Astrocyte (in vitro differentiated cells and primary cell): Measurements from ENCODE around the gene TNIK. TPM values are rescaled to one million over a fixed set of nuclear protein-coding genes. Genes with fewer than 3 reads are reported as not detected.

Source experiments
- DNase-seq: peaks from one replicate; pipeline ENCODE4 v3.0.0-alpha.2; 2010; ENCODE audit warnings: low read depth
- FAIRE-seq: peaks from 2 replicates; lab custom pipeline; 2011; peaks lifted over from hg19 to GRCh38; lab: Jason Lieb, UNC
- H2AFZ ChIP-seq: 2 replicates; pipeline ENCODE4 v1.6.0; 2012; ENCODE audit warnings: low read depth, low read length, inconsistent platforms
- H3K27ac ChIP-seq: 2 replicates; pipeline ENCODE4 v1.5.1; 2011; ENCODE audit warnings: low read depth, low read length, inconsistent platforms
- H3K27me3 ChIP-seq: 2 replicates; pipeline ENCODE4 v1.6.0; 2011; ENCODE audit warnings: low read length, inconsistent platforms; ENCODE audit not compliant: insufficient read depth
- H3K36me3 ChIP-seq: 2 replicates; pipeline ENCODE4 v1.5.1; 2011; ENCODE audit warnings: low read length, inconsistent platforms; ENCODE audit not compliant: insufficient read depth
- H3K4me1 ChIP-seq: 2 replicates; pipeline ENCODE4 v1.5.1; 2011; ENCODE audit warnings: low read length, inconsistent platforms; ENCODE audit not compliant: insufficient read depth
- H3K4me2 ChIP-seq: 2 replicates; pipeline ENCODE4 v1.6.0; 2012; ENCODE audit warnings: low read length, inconsistent platforms
- H3K4me3 ChIP-seq: 2 replicates; pipeline ENCODE4 v1.5.1; 2011; ENCODE audit warnings: low read depth, mild to moderate bottlenecking, low read length, inconsistent platforms; ENCODE audit not compliant: insufficient read depth
- H3K79me2 ChIP-seq: 2 replicates; pipeline ENCODE4 v1.6.0; 2012; ENCODE audit warnings: mild to moderate bottlenecking, low read length, inconsistent platforms; ENCODE audit not compliant: insufficient read depth
- H3K9ac ChIP-seq: 2 replicates; pipeline ENCODE4 v1.6.0; 2012; ENCODE audit warnings: mild to moderate bottlenecking, low read length, inconsistent platforms
- H3K9me3 ChIP-seq: 2 replicates; pipeline ENCODE4 v1.5.1; 2012; ENCODE audit warnings: low read depth, mild to moderate bottlenecking, low read length, inconsistent platforms; ENCODE audit not compliant: insufficient read depth
- H4K20me1 ChIP-seq: 2 replicates; pipeline ENCODE4 v1.6.0; 2012; ENCODE audit warnings: low read length, inconsistent platforms; ENCODE audit not compliant: insufficient read depth
- H3K27ac Mint-ChIP-seq: one replicate; pipeline ENCODE4 v1.8.0; 2021; ENCODE audit warnings: mild to moderate bottlenecking, mixed read lengths; ENCODE audit not compliant: unreplicated experiment
- H3K27me3 Mint-ChIP-seq: one replicate; pipeline ENCODE4 v1.8.0; 2021; ENCODE audit warnings: low read depth, mixed read lengths; ENCODE audit not compliant: unreplicated experiment
- H3K36me3 Mint-ChIP-seq: one replicate; pipeline ENCODE4 v1.8.0; 2021; ENCODE audit warnings: low read depth, mixed read lengths; ENCODE audit not compliant: unreplicated experiment
- H3K4me1 Mint-ChIP-seq: one replicate; pipeline ENCODE4 v1.8.0; 2021; ENCODE audit warnings: low read depth, mixed read lengths; ENCODE audit not compliant: unreplicated experiment
- H3K4me3 Mint-ChIP-seq: one replicate; pipeline ENCODE4 v1.8.0; 2021; ENCODE audit warnings: mild to moderate bottlenecking, moderate library complexity, mixed read lengths; ENCODE audit not compliant: unreplicated experiment
- H3K9me3 Mint-ChIP-seq: one replicate; pipeline ENCODE4 v1.8.0; 2021; ENCODE audit warnings: mild to moderate bottlenecking, mixed read lengths; ENCODE audit not compliant: unreplicated experiment
- EZH2 ChIP-seq: IDR thresholded peaks from 2 replicates; pipeline ENCODE4 v1.6.1; 2012; ENCODE audit warnings: mild to moderate bottlenecking, low read length, inconsistent platforms; ENCODE audit not compliant: insufficient read depth
- total RNA-seq: library from RNA; stranded (reverse); gene quantifications from 2 replicates; pipeline ENCODE4 v1.2.1, GENCODE V29; 2021
- TF ChIP-seq, protein P1 (sequence below): IDR thresholded peaks from 2 replicates; pipeline ENCODE4 v1.5.1; 2011; ENCODE audit warnings: low read depth, mild to moderate bottlenecking, inconsistent platforms, low read length, moderate library complexity; ENCODE audit not compliant: insufficient read depth

The TNIK gene
- total RNA-seq, 1 donor from 2014 or later = 70.0 TPM

DNA sequence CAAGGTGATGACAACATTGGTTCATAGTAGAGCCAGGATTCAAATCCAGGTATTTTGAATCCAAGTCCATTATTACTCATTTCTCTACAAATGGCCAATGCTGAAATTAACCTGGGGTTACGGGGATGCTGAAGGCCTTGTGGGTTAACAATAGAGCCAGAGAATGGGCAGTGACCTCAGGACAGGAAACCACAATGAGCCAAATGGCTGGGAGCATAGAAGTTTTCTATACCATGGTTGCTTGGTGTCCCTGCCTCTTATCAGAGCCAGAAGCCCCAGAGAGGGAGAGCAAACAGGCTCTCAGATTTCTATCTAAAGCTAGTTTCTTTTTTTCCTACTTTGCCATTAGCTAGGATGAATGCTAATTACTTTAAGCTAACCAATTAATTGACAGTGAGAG is 82.3 kb downstream of the TNIK start:
- H3K27me3 Mint-ChIP-seq = no peaks in the 10 kb centered on the region
- Histone ChIP-seq H4K20me1 (peaks cover under 1% of the 10 kb centered on the region), H3K4me1 (peaks cover 31% of the 10 kb centered on the region), H3K36me3 (no peaks in the 10 kb centered on the region), H3K9me3 (no peaks in the 10 kb centered on the region), H3K9ac (no peak overlapping the region), H3K27me3 (no peaks in the 10 kb centered on the region), H3K4me2 (no peak overlapping the region), H3K79me2 (peaks cover 10% of the 10 kb centered on the region), H3K4me3 (no peak overlapping the region), H2AFZ (no peak overlapping the region), H3K27ac (no peak overlapping the region)
- FAIRE-seq (no peak), DNase-seq (no peak)
- no peaks in the 10 kb centered on the region for H3K9me3 Mint-ChIP-seq
- H3K36me3 Mint-ChIP-seq = peaks cover 3% of the 10 kb centered on the region
- TF ChIP-seq, protein P1, sequence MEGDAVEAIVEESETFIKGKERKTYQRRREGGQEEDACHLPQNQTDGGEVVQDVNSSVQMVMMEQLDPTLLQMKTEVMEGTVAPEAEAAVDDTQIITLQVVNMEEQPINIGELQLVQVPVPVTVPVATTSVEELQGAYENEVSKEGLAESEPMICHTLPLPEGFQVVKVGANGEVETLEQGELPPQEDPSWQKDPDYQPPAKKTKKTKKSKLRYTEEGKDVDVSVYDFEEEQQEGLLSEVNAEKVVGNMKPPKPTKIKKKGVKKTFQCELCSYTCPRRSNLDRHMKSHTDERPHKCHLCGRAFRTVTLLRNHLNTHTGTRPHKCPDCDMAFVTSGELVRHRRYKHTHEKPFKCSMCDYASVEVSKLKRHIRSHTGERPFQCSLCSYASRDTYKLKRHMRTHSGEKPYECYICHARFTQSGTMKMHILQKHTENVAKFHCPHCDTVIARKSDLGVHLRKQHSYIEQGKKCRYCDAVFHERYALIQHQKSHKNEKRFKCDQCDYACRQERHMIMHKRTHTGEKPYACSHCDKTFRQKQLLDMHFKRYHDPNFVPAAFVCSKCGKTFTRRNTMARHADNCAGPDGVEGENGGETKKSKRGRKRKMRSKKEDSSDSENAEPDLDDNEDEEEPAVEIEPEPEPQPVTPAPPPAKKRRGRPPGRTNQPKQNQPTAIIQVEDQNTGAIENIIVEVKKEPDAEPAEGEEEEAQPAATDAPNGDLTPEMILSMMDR = no peak
- no peak for TF ChIP-seq EZH2
- H3K27ac Mint-ChIP-seq = no peak overlapping the region
- no peak overlapping the region for H3K4me3 Mint-ChIP-seq
- peaks cover 26% of the 10 kb centered on the region for H3K4me1 Mint-ChIP-seq

GRCh38 chr3:171376596-171376947 is 83.6 kb downstream of the TNIK start:
- no peak overlapping the region for H3K27ac Mint-ChIP-seq
- FAIRE-seq (no peak), DNase-seq (no peak)
- no peak overlapping the region for H3K9ac ChIP-seq
- H3K4me2 ChIP-seq = no peak overlapping the region
- H3K4me3 Mint-ChIP-seq = no peak overlapping the region
- H3K4me1 ChIP-seq = peaks cover 38% of the 10 kb centered on the region
- no peaks in the 10 kb centered on the region for H3K36me3 ChIP-seq
- H3K79me2 ChIP-seq = peaks cover 10% of the 10 kb centered on the region
- no peak overlapping the region for H3K4me3 ChIP-seq
- H4K20me1 ChIP-seq = no peaks in the 10 kb centered on the region
- no peaks in the 10 kb centered on the region for H3K27me3 ChIP-seq
- peaks cover 4% of the 10 kb centered on the region for H3K36me3 Mint-ChIP-seq
- H3K4me1 Mint-ChIP-seq = peaks cover 29% of the 10 kb centered on the region
- no peak overlapping the region for H3K27ac ChIP-seq
- H3K9me3 ChIP-seq = no peaks in the 10 kb centered on the region
- TF ChIP-seq EZH2 = no peak
- TF ChIP-seq, protein P1 = no peak
- H3K9me3 Mint-ChIP-seq = no peaks in the 10 kb centered on the region
- H2AFZ ChIP-seq = no peak overlapping the region
- no peaks in the 10 kb centered on the region for H3K27me3 Mint-ChIP-seq

- no peak for DNase-seq
- TF ChIP-seq EZH2 = no peak
- TF ChIP-seq, protein P1 = no peak
- peak overlapping the region; percentile 40 for H3K27ac ChIP-seq
- peaks cover 34% of the 10 kb centered on the region for H3K4me1 Mint-ChIP-seq
- peaks cover 38% of the 10 kb centered on the region for H3K4me1 ChIP-seq
- no peaks in the 10 kb centered on the region for H3K27me3 ChIP-seq
- peaks cover 10% of the 10 kb centered on the region for H3K79me2 ChIP-seq
- no peak overlapping the region for H3K4me2 ChIP-seq
- no peaks in the 10 kb centered on the region for H3K36me3 ChIP-seq
- no peak overlapping the region for H3K4me3 Mint-ChIP-seq
- H3K27ac Mint-ChIP-seq = peak overlapping the region; percentile 75
- H3K9me3 Mint-ChIP-seq = no peaks in the 10 kb centered on the region
- H4K20me1 ChIP-seq = no peaks in the 10 kb centered on the region
- H3K4me3 ChIP-seq = no peak overlapping the region
- peaks cover 4% of the 10 kb centered on the region for H3K36me3 Mint-ChIP-seq
- no peak for FAIRE-seq
- H2AFZ ChIP-seq = no peak overlapping the region
- no peaks in the 10 kb centered on the region for H3K9me3 ChIP-seq
- H3K27me3 Mint-ChIP-seq = no peaks in the 10 kb centered on the region
- no peak overlapping the region for H3K9ac ChIP-seq
Observed at GRCh38 chr3:171375666-171376595, 84.3 kb downstream of the TNIK start.
